Esophagus (tissue), 2 donors: ENCODE data around the gene GPD1L. TPM values are rescaled to one million over a fixed set of nuclear protein-coding genes. Genes with fewer than 3 reads are reported as not detected.

Experiments used
- H3K27ac ChIP-seq, 2 donors: one replicate each; pipeline ENCODE4 v1.5.1; 2013; ENCODE audit warnings: low read depth in 2 of 2, mild to moderate bottlenecking in 2 of 2, inconsistent platforms in 1 of 2, low read length in 1 of 2, moderate library complexity in 1 of 2
- H3K27me3 ChIP-seq, 2 donors: one replicate each; pipeline ENCODE4 v1.6.1; 2013; ENCODE audit warnings: low read length in 2 of 2, control low read depth in 1 of 2, mild to moderate bottlenecking in 1 of 2; ENCODE audit not compliant: insufficient read depth in 2 of 2, control insufficient read depth in 1 of 2
- H3K36me3 ChIP-seq, 2 donors: one replicate each; pipeline ENCODE4 v1.6.1; 2013; ENCODE audit warnings: low read length in 1 of 2; ENCODE audit not compliant: control insufficient read depth in 2 of 2, insufficient read depth in 2 of 2
- H3K4me1 ChIP-seq, 2 donors: one replicate each; pipeline ENCODE4 v1.6.1; 2013; ENCODE audit warnings: low read length in 1 of 2; ENCODE audit not compliant: control insufficient read depth in 2 of 2, insufficient read depth in 2 of 2
- H3K4me3 ChIP-seq, 2 donors: one replicate each; pipeline ENCODE4 v1.5.1; 2013; ENCODE audit warnings: low read length in 2 of 2, mild to moderate bottlenecking in 2 of 2, low read depth in 1 of 2, moderate library complexity in 1 of 2
- H3K9me3 ChIP-seq, 2 donors: one replicate each; pipeline ENCODE4 v1.6.1; 2013; ENCODE audit warnings: mild to moderate bottlenecking in 2 of 2, low read depth in 1 of 2, low read length in 1 of 2, moderate library complexity in 1 of 2; ENCODE audit not compliant: control insufficient read depth in 2 of 2, insufficient read depth in 1 of 2
- WGBS, 2 donors: extraction: QIAGEN DNeasy Blood & Tissue Kit; methylation state at CpG; one replicate each; pipeline ENCODE4 v1.1.7; 2013; 5-methylcytosine and 5-hydroxymethylcytosine counted together
- polyA plus RNA-seq, 2 donors: library from polyadenylated mRNA; stranded (reverse); fragments of 200-250 nt; gene quantifications; one replicate each; pipeline ENCODE4 v1.2.3, GENCODE V29; 2013
- donor health status: healthy with polysubstance abuse.
- donor health status: Bipolar disorder and iron deficiency.

Gene GPD1L
- polyA plus RNA-seq, 2 donors, result 21.5 to 22.4 TPM

GRCh38 chr3:32198714-32199113, 92.3 kb downstream of the GPD1L start:
- no peak overlapping the region for H3K4me3 ChIP-seq
- H3K27me3 ChIP-seq, result no peaks in the 10 kb centered on the region
- H3K27ac ChIP-seq, result no peak overlapping the region
- H3K9me3 ChIP-seq, result no peaks in the 10 kb centered on the region
- peaks cover 0 to 3% of the 10 kb centered on the region in 2 donors for H3K4me1 ChIP-seq
- no peaks in the 10 kb centered on the region for H3K36me3 ChIP-seq
- WGBS, 2 donors, result 89 to 91% methylated on average over 3 of the region's 3 CpGs

GRCh38 chr3:32200490-32200889, 94.1 kb downstream of the GPD1L start:
- no peaks in the 10 kb centered on the region for H3K4me1 ChIP-seq
- H3K36me3 ChIP-seq, result no peaks in the 10 kb centered on the region
- WGBS, 2 donors, result 69 to 81% methylated on average over 7 of the region's 7 CpGs
- no peaks in the 10 kb centered on the region for H3K9me3 ChIP-seq
- no peak overlapping the region for H3K27ac ChIP-seq
- H3K27me3 ChIP-seq, result no peaks in the 10 kb centered on the region
- H3K4me3 ChIP-seq, result no peak overlapping the region

- 70 to 79% methylated on average over 10 of the region's 10 CpGs for WGBS, 2 donors
- Histone ChIP-seq H3K27me3 (no peaks in the 10 kb centered on the region), H3K4me3 (no peak overlapping the region), H3K4me1 (no peaks in the 10 kb centered on the region), H3K27ac (no peak overlapping the region), H3K9me3 (no peaks in the 10 kb centered on the region), H3K36me3 (no peaks in the 10 kb centered on the region)
Observed at GRCh38 chr3:32200992-32201758, 94.8 kb downstream of the GPD1L start.

- Histone ChIP-seq H3K4me3 (no peak overlapping the region), H3K36me3 (no peaks in the 10 kb centered on the region), H3K4me1 (no peaks in the 10 kb centered on the region), H3K9me3 (no peaks in the 10 kb centered on the region), H3K27me3 (no peaks in the 10 kb centered on the region), H3K27ac (no peak overlapping the region)
- 89 to 90% methylated on average over 1 of the region's 1 CpG for WGBS, 2 donors
Observed at GRCh38 chr3:32202496-32202895, 96.1 kb downstream of the GPD1L start.

GRCh38 chr3:32203854-32204253, 97.4 kb downstream of the GPD1L start:
- Histone ChIP-seq H3K9me3 (no peaks in the 10 kb centered on the region), H3K27me3 (no peaks in the 10 kb centered on the region), H3K27ac (no peak overlapping the region), H3K36me3 (no peaks in the 10 kb centered on the region), H3K4me3 (no peak overlapping the region), H3K4me1 (no peaks in the 10 kb centered on the region)

GRCh38 chr3:32208447-32208846, 102.0 kb downstream of the GPD1L start:
- Histone ChIP-seq H3K4me1 (no peaks in the 10 kb centered on the region), H3K36me3 (no peaks in the 10 kb centered on the region), H3K27me3 (no peaks in the 10 kb centered on the region), H3K27ac (no peak overlapping the region), H3K4me3 (no peak overlapping the region), H3K9me3 (no peaks in the 10 kb centered on the region)
- 75 to 76% methylated on average over 4 of the region's 4 CpGs for WGBS, 2 donors

GRCh38 chr3:32215185-32215584, 108.8 kb downstream of the GPD1L start:
- Histone ChIP-seq H3K4me1 (no peaks in the 10 kb centered on the region), H3K9me3 (peaks cover 2% of the 10 kb centered on the region in 2 donors), H3K27me3 (no peaks in the 10 kb centered on the region), H3K36me3 (no peaks in the 10 kb centered on the region), H3K27ac (no peak overlapping the region), H3K4me3 (no peak overlapping the region)
- 81 to 85% methylated on average over 2 of the region's 2 CpGs for WGBS, 2 donors

GRCh38 chr3:32216172-32216783, 109.9 kb downstream of the GPD1L start:
- Histone ChIP-seq H3K27ac (no peak overlapping the region), H3K27me3 (no peaks in the 10 kb centered on the region), H3K4me3 (no peak overlapping the region), H3K36me3 (no peaks in the 10 kb centered on the region), H3K4me1 (no peaks in the 10 kb centered on the region), H3K9me3 (peaks cover 2% of the 10 kb centered on the region in 2 donors)
- 55 to 68% methylated on average over 10 of the region's 10 CpGs for WGBS, 2 donors

- H3K36me3 ChIP-seq, result no peaks in the 10 kb centered on the region
- H3K9me3 ChIP-seq, result peaks cover 2% of the 10 kb centered on the region in 2 donors
- no peaks in the 10 kb centered on the region for H3K27me3 ChIP-seq
- H3K27ac ChIP-seq, result no peak overlapping the region
- no peak overlapping the region for H3K4me3 ChIP-seq
- no peaks in the 10 kb centered on the region for H3K4me1 ChIP-seq
- WGBS, 2 donors, result 90 to 96% methylated on average over 2 of the region's 2 CpGs
Observed at GRCh38 chr3:32217339-32217738, 110.9 kb downstream of the GPD1L start.
